GM21717 (cell line): ENCODE measurements around the gene RAE1.
A peak's percentile ranks its signal among the peaks of the same experiment; 100 is the strongest.

Experiments
- ATAC-seq: cut with Tn5 transposase; IDR thresholded peaks from one replicate; pipeline ENCODE4 v1.9.1; 2021; ENCODE audit warnings: mild to moderate bottlenecking, moderate library complexity; ENCODE audit not compliant: unreplicated experiment

The RAE1 gene

DNA sequence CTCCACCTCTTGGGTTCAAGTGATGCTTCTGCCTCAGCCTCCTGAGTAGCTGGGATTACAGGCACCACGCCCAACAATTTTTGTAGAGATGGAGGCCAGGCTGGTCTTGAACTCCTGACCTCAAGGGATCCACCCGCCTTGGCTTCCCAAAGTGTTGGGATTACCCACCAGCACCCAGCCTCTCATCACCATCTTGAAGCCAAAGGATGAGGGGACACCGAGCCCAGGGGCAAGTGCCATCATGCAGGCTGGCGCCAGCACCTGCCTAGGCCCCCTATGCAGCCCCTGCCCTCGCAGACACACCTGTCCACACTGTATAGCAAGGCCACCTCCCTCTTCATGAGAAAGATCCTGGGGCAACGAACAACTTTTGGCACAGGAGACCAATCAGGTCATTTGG lies 34.9 kb downstream of the RAE1 start:
- ATAC-seq: no peak

DNA sequence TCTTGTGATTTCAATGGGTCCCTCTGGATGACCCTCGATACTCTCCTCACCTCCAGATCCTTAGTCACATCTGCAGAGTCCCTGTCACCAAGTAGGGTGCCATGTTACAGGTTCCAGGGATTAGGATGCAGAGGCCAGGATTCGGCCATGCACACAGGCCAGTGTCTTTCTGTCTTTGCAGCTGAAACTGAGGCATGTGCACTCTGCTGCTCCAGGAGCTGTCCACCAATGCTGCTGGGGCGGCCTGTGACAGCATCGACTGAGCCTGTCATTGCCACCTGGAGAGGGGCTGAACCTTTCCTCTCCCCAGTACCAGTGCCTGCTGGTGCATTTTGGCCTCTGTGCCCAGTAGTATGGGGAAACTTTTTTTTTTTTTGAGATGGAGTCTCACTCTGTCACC lies 35.7 kb downstream of the RAE1 start:
- ATAC-seq: no peak

DNA sequence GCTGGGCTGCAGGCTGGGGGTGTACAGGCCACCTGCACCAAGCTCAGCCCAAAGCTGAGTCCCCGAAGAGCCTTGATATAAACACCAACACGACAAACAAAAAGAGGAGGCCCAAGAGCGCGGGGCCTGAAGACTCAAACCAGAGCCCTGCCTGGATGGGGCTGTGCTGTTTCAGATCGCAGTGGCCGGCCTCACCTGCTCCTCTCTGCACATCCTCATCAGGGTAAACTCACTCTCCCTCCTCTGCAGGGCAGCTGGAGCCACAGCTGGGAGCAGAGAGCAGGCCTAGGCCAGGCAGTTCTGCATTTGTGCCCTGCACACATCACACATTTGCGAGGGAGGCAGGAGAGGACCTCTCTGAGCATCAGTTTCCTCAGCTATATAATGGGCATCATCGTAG lies 36.4 kb downstream of the RAE1 start:
- ATAC-seq: no peak

DNA sequence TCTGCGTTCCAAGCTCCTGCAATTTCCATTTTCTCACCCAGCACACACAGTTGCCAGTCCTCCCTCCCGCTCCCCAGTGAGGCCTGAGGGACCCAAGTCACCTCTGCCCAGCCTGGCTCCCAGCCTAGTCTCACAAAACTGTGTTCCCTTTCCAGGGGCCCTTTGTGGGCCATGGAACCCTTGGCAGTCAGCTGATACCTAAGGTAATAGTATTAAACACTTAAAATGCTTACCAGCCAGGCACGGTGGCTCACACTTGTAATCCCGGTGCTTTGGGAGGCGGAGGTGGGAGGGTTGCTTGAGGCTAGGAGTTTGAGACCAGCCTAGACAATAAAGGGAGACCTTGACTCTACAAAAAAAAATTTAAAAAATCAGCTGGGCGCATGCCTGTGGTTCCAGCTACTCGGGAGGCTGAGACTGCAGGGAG lies 36.9 kb downstream of the RAE1 start:
- no peak for ATAC-seq

DNA sequence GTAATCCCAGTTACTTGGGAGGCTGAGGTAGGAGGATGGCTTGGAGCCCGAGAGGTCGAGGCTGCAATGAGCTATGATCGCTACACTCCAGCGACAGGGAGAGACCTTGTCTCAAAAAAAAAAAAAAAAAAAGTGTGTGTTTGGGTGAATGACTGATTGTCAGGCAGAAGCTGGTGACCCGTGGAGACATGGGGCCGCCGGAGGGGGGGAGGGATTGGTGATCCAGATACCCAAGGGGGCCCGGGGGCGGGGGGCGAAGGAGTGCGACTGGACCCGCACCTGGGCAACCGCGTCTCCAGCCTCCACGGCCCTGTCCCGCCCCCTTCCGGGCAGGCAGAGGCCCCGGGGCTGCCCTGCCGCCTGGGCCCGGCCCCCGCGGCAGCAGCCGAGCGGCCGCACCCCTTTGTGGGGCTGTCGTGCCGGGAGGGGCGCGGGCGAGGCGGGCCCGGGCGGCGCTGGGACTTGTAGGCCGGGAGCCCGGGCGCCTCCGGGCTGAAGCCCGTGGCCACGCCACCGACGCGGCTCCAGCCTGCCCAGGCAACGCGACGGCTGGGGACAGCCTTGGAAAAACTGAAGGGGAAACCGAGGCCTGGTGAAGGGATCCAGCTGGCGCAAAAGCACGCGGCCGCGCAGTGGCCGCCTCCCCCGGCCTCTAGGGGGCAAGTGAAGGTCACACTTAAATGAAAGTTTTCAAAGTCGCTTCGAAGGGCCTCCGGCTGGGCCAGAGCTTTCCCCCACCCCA lies 38.1 kb downstream of the RAE1 start:
- ATAC-seq: no peak

DNA sequence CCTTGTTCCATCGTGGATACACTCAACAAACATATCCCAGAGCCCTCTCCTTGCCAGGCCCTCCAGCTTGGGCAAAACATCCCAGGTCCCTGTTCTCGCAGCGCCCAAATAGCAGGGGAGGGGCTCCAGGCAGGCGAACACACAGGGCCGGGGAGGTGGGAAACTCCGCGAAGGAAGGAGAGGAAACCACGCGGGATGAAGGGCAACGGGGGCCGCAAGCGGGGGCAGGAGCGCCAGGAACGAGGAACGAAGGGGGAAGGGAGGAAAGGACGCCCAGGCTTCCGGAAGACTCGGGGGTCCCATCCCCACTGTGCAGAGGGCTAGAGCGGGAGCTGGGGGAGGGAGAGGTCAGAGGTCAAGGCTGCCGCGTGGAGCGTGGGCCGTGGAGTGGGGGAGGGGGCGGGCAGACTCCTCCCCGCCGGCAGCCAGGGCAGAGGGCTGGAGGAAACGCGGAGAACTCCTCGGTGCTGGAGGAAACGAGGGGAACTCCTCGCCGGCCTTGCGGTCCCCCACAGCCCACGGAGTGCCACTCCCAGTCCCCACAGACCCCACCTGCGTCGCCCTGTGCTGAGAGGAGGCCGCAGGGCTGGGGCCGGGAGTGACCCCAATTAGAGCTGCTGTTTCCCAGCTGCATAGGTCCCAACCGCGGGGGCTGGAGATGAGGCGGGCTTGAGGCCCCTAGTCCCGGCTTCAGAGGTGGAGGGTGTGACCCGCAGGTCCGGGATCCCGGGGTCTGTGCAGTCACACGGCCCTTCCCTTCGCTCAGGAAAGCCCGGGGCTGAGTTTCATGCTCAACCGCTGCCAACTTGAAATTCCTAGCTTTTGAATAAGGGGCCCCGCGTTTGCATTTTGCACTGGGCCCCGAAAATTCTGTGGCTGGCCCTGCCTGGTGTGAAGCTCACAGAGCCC lies 38.9 kb downstream of the RAE1 start:
- ATAC-seq: no peak

DNA sequence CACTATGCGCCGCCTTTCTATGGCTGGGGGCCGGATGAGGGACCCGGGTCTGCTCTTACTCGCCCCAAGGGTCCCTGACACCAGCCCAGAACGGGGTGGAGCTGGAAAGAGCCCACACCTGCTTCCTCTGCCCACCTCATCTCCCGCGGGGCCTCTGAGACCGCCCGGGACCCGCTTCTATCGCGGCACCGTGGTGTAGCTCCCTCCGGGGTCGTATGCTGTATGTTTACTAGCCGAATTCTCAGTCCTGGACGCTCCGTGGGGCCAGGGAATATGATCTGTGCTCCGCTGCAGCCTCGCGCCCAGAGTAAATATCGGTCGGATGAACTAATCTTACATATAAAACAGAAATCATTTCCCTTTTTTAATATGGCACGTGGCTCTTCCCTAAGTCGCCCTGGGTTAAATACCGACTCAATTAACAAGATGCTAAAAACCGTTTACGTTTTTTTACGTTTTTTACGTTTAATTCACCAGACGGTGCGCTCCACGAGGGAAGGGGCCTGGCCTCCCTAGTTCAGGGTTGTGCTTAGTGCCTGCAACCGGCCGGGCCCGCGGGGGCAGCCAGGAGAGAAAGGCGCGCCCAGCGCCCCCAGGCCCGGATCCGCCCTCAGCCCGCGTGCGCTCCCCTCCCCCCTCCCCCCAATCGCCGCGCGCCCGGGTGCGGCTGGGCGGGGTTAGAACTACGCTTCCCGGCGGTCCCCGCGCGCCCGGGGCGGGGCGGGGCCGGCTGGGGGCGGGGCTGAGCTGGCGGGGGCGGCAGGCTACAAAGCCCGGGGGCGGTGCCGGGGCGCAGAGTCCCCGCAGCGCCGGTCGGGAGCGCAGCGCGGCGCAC lies 39.8 kb downstream of the RAE1 start, which contains the start of gene RBM38:
RBM38 (plus strand) TSS at position 793 of the 835 bp plus-strand sequence. CDS start 186 bp downstream, outside the sequence.
- peak; percentile 27 for ATAC-seq

DNA sequence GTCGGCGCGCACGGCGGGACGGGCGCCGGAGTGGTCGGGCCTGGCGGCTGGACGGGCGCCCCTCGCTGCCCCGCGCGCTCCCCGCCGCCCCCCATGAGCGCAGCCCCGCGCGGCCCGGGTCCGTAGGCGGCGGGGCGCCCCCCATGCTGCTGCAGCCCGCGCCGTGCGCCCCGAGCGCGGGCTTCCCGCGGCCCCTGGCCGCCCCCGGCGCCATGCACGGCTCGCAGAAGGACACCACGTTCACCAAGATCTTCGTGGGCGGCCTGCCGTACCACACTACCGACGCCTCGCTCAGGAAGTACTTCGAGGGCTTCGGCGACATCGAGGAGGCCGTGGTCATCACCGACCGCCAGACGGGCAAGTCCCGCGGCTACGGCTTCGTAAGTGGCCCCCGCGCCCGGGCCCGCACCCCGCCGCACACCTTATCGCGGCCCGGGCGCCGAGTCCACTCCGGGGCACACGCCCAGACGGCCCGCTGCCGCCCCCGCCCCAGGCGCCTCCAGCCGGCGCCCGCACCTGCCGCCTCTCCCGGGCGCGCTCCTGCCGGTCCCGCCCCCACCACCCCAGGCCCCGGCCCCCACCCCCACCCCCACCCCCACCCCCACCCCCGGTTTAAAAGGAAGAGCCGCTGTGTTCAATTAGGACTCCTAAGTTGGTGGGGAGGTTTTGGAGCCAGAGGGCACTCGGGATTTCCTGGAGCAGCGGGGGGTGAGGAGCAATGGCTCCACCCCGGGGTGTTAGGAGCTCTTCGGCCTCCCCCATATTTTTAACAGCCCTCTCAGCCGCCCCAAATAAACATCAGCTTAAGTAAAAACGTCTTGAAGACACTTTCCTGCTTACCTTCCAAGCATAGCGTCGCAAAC lies 40.6 kb downstream of the RAE1 start:
- peak; percentile 3 for ATAC-seq

DNA sequence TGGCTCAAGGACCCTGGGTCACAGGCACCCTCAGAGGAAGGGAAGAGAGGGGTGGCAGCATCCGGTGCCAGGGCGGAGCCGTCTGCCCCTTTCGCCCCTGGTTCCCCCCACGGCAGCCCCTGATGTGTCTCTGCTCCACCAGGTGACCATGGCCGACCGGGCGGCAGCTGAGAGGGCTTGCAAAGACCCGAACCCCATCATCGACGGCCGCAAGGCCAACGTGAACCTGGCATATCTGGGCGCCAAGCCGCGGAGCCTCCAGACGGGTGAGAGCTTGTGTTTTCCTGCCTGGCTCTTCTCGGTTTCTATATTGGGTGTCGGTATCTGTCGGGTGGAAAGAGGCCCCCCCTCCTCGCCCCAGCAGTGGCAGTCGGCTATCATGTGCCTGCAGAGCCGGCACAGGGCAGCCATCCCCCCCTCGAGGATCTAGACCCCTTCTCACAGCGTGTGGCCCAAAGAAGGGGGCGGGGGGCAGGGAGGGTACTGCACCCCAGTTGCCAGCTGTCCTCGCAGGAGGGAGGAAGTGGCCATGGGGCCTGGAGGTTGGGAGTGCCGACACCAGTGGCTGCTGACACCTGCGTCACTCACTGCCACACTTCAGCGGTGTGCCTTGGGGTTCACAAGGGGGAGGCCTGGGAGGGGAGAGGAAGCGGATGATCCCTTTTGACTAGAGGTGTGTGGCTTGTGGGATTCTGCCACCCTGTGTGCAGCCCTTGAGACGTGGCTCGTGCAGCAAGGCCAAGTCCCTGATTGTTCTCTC lies 41.6 kb downstream of the RAE1 start:
- no peak for ATAC-seq

DNA sequence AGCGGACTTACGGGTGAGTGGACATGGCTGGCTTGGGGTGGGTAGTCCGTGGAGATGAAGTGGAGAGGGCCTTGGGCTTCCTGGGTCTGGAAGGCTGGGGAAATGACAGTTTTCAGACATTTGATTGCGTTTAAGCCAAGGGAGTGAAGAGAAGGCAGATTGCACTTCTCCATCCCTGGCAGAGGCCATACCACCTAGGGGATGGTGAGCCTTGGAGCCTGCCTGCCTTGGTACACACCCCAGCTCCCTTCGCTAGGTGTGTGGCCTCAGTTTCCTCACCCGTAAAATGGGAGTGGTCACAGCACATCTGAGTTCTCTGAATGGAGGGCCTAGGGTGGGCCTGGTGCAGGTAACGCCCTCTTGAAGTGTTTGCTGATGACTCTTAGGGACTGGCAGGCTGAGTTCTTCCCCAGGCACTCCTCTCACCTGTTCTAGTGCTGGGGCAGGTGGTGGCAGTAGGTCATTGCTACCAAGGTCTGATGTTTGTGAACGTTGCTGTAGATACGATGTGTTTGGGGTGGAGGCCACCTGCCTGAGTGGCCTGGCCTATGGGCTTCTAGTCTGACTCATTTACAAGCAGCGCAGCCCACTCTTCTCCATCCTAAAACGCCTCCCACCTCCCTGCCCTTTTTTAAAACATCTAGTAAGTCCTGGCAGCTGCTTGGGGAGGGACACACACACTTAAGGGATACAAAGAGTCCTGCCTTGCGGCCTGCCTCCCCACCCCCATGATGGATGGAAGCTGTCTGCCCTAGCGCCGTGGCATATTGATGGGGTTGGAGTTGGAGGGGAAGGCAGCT lies 42.5 kb downstream of the RAE1 start:
- no peak for ATAC-seq

DNA sequence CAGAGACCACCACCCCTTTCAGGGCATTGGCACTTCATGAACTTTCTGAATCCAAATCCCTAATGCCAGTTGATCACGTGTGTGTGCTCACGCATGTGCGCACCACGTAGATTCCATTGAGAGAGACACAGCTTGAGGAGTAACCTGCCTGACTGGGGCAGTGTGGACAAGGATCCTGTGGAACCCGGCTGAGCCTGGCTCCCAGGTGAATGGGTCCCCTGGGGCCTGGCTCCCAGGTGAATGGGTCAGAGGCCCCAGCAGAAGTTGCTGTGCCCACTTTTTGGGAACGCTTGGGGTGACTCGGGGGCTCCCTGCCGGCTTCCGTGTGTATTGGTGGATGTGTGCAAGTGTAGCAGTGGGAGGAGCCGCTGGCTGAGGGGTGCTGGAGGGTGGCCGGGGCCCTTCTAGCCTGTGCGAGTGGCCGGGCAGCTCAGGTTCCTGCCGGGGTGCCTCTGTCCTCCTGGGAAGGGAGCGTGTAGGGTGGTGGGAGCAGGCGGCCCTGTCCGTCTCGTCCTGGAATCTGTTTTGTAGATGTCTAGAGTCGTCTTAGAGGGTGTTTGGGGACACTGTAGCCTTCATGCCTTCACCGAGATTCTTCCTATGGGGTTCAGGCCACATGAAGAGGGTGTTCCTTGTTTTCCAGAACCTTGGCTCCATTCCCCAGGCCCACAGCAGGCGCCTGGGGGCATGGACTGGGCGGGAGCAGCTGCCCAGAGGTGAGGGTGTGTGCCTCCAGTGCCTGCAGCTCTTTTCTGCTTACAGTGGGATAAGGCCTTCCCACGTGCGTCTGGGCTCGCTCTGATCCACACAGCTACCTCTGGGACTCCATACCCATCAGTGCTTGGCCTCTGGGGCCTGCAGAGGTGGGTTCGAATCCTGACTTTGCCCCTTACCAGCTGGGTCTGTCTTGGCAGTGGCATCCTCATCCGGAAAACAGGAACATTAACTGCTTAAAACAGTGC lies 43.3 kb downstream of the RAE1 start:
- no peak for ATAC-seq

DNA sequence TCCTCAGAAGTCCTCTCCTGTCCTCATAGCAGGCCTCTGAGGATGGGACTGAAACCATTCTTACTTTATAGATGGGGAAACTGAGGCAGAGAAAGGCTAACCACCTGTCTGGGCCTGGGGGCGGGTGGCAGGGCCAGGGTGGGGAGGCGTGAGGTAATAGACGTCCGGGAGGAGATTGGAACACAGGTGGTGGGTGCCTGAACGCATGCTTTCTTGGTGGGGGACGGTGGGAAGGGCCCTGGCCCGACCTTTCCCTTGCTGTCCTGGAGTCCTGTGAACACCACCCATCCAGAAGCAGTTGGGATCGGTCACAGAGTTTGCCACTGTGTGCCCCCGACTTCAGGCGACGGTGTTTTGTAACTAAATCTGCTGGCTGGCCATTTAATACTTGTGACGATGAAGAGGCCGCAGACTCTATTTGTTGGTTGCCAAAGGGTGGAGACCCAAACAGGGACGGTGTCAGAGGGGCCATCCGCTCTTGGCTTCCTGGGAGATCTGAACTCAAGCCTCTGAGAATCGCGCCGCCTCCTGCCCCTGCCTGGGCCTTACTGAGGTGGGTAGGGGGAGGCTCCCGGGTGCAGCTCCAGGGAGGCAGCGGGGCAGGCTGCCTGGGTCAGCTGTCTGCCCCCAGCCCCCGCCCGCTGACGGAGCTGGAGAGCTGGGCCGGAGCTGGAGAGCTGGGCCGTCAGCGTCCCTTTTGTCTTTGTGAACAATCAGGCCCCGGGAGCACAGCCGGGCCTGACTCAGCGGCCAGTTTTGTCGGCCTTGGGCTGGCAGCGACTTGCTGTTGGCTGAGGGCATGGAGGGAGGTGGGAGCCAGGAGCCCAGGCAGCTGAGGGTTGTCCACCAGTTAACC lies 44.3 kb downstream of the RAE1 start:
- no peak for ATAC-seq

DNA sequence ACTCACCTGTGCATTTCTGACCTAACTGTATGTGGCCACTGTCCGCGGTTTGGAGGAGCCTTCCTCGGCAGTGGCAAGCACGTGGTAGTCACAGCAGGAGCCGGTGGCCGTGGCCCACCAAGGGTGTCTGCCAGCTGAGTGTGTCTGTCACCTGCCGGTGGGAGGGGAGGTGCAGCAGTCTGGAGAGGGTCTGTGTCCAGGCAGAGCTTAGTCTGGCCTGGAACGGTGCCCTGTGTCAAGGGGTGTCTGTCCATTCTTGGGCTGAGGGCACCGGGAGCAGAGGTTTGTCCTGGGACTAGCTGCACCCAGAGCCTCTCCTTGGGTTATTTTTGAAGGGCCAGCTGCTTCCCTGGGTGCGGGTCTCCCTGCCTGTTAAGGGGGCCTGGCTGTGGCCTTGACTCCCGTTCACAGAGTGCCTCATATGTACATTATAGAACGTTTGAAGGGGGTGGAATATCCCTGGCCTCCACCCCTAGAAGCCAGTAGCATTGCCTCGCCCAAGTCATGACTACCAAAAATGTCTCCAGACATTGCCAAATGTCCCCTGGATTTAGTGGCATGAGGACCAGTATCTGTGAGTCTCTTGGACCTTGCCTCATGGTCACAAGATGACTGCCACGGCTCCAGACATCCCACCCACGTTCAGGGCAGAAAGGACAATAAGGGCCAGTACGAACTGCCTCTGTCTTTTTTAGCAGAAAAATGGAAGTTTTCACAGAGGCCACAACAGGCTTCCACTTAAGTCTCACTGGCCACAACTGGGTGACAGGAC lies 45.3 kb downstream of the RAE1 start:
- ATAC-seq: no peak

DNA sequence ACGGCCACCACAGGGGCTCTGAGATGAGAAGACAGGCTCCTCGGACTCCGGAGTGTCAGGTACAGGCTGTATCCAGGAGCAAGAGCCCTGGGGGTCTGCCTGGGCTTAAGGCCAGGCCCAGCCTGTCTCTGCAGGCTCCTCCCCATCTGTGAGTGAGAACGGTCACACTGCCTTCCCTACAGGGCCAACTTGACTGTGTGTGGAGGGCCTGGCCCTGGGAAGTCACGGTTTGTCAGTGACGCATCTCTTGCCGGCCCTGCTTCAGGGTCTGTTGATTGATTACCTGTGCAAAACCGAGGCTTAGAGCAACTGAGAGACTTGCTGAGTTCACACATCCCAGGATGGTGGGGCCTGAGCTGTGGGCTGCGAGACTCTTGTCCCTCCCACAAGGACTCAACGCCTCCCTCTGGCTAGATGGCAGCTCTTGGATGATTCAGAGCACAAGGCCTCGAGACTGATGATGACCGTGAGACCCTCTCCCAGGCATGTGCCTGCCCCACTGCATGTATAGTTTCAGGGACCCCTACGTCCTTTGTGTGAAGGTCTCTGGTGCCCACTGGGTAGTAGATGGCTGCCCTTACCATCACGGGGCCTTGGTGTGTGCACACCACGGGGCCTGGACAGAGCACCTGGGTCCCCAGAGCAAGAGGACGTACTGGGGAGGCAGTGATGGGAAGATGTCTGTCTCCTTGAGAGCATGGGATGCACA lies 46.1 kb downstream of the RAE1 start:
- no peak for ATAC-seq

DNA sequence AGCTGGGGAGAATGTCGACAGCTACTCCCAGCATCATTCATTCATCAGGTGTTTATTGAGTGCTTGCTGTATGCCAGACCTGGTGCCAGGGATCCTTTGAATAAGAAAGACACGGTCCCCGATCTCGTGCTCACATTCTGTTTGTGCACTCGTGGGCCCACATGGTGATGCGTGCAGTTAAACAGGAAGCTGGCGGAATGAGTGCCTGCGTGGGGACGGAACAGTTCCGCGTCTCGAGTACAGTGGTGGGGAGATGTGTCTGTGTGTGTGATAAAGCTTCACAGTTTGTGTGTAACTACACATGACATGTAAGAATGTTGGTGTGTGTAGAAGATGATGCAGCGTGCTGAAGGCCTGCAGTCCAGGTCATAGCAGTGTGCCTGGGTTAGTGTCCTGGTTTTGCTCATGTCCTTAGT lies 46.6 kb downstream of the RAE1 start:
- ATAC-seq: peak; percentile 0
